Rectal smooth muscle tissue (tissue), 1 donor: Measurements from ENCODE around the gene MRPL20.
A peak's percentile ranks its signal among the peaks of the same experiment; 100 is the strongest.
"Not testable (repeated sequence)": the region's sequence is repeated elsewhere in the genome, so short reads cannot be mapped to it uniquely, and the experiment has no call there.

ENCODE experiments used
- H3K27ac ChIP-seq: one replicate; pipeline ENCODE4 v1.7.0; 2013; ENCODE audit warnings: low read depth, low read length, inconsistent platforms
- H3K27me3 ChIP-seq: one replicate; pipeline ENCODE4 v1.7.0; 2013; ENCODE audit warnings: low read length; ENCODE audit not compliant: control insufficient read depth, insufficient read depth
- H3K36me3 ChIP-seq: one replicate; pipeline ENCODE4 v1.7.0; 2013; ENCODE audit warnings: low read length; ENCODE audit not compliant: control insufficient read depth, insufficient read depth
- H3K4me1 ChIP-seq: one replicate; pipeline ENCODE4 v1.7.0; 2013; ENCODE audit warnings: low read length; ENCODE audit not compliant: control insufficient read depth, insufficient read depth
- H3K4me3 ChIP-seq: one replicate; pipeline ENCODE4 v1.7.0; 2013; ENCODE audit warnings: low read length
- H3K9ac ChIP-seq: one replicate; pipeline ENCODE4 v1.7.0; 2013; ENCODE audit warnings: low read length

Gene MRPL20

DNA sequence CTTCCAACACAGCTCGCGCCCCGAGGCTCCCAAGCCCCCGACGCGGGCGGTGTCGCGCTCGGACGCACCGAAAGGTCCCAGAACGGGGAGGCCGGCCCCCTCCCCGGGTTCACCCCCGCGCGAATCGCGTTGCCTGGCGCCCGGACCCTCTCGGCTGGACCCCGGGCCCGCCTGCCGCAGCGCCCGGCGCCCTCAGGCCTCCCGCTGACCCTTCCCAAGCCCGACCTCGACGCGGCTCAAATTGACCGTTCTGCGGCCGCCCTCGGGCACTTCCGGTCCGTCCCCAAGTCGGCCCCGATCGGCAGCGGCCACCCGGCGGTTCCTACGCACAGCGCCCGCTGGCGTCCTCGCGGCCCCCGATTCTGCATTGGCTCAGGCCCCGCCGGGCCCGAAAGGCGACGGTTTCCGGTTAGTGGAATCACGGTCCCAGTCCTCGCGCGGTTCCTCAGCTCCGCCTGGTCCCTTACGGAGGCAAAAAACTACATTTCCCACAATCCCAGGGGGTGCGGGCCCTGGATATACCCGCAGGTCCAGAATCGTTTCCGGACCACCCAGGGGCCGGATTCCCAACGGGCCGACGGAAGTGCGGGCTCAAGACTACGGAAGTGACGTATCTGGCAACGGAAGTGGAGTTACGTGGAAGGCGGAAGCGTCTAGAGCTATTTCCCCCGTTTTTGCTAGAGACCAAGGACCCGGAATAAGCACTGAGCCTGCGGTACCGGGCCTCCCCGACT, 32.0 kb downstream of the MRPL20 start, which contains the start of gene AURKAIP1:
TSS of gene AURKAIP1 (minus strand) at position 279 of the 734 bp plus-strand sequence. CDS start 451 bp downstream, outside the sequence.
- H3K4me1 ChIP-seq: peaks cover 17% of the 10 kb centered on the region
- H3K27ac ChIP-seq: peak within 1 kb of the TSS; percentile 84
- no peaks in the 10 kb centered on the region for H3K36me3 ChIP-seq

DNA sequence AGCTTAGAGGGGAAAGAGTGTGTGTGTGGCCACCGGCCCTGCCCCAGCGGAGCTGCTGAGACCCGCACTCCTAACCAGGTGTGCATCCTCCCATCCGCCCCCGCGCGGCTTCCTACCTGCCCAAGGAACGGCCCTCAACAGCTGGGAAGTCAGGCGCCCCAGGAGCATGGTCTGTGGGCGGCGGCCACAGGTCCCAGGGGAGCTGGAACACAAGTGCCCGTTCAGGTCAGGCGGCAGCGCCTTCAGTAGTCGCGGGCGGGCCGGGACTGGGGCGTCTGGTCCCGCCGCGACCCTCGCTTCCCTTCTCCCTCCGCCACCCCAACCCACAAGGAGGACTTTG, 32.5 kb downstream of the MRPL20 start:
- Histone ChIP-seq H3K27me3 (no peaks in the 10 kb centered on the region), H3K36me3 (no peaks in the 10 kb centered on the region), H3K4me3 (peak overlapping the region; percentile 94), H3K4me1 (peaks cover 17% of the 10 kb centered on the region), H3K27ac (peak overlapping the region; percentile 84), H3K9ac (peak overlapping the region; percentile 90)

More for the DNA sequence above, 32.0 kb downstream of the MRPL20 start, which contains the start of gene AURKAIP1:
- peak within 1 kb of the TSS; percentile 94 for H3K4me3 ChIP-seq
- H3K9ac ChIP-seq: peak within 1 kb of the TSS; percentile 90
- no peaks in the 10 kb centered on the region for H3K27me3 ChIP-seq

DNA sequence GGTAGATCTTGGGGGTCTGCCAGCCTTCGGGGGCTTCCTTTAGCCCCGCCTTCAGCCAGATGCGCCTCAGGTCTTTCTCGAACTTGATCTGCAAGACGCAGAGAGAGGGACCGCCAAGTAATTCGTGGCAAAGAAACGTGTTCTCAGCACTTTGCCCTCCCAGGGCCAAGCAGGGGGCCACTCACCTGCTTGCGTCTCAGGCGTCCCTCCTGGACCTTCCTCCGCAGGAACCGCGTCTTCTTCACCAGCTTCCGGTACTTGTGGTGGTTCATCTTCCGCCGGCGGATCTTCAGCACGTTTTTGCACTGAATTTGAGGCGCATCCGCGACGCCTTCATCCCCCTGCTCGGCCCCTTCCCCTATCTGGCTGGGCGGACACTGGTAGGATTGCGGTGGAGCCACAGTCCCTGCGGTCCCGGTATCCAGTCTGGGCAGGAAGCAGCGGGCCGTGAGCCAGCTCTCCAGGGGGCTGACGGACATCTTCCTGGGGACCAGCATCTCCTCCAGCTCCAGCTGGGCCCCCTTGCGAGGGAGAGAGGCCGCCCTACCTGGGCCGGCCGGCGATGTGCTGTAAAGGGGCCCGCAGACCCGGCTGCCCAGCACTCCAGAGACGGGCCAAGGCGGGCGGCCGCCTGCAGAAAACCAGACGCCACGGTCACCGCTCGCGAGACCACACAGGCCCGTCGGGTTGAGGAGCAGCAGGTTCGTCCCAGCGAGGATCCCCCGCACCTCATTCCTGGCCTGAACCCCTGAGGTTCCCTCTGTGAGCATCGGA, 33.1 kb downstream of the MRPL20 start:
- H3K27ac ChIP-seq: peak overlapping the region; percentile 84
- no peaks in the 10 kb centered on the region for H3K36me3 ChIP-seq
- H3K4me1 ChIP-seq: peaks cover 17% of the 10 kb centered on the region
- no peaks in the 10 kb centered on the region for H3K27me3 ChIP-seq
- peak overlapping the region; percentile 94 for H3K4me3 ChIP-seq
- H3K9ac ChIP-seq: peak overlapping the region; percentile 90

DNA sequence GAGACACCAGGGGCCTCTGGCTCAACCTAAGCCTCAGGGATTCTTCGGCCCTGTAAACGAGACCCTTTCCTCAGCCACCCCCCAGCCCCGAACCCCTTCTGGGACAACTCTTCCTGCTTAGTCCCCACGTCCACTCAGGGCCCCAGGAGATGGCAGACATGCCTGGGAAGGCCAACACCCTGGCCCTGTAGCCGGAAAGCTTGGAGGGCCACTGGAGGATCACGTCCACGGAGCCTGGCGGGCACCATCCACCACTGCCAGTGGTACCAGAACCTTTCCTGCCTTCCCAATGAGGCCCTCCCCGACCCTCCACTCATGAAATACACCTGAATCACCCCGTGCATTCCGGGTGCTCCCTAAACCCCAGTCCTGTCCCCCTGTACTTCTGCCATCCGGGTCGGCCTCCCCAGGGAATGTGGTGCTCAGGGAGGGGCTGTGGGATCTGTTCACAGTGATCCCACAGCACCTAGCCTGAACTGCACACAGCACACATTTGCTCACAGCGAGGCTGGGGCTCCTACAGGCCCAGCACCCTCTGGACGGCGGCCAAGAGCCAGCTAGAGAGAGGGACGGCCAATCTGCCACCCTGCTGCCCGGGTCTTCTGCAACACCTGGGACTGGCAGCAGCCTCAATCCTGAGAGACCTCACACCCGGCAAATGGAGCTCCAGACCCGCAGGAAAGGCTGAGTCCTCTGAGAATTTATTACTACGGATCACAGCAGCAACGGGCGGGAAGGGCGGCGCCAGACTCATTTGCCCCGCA, 33.9 kb downstream of the MRPL20 start:
- no peak overlapping the region for H3K4me3 ChIP-seq
- H3K27ac ChIP-seq: no peak overlapping the region
- no peak overlapping the region for H3K9ac ChIP-seq
- H3K36me3 ChIP-seq: no peaks in the 10 kb centered on the region
- no peaks in the 10 kb centered on the region for H3K27me3 ChIP-seq
- H3K4me1 ChIP-seq: peaks cover 17% of the 10 kb centered on the region

DNA sequence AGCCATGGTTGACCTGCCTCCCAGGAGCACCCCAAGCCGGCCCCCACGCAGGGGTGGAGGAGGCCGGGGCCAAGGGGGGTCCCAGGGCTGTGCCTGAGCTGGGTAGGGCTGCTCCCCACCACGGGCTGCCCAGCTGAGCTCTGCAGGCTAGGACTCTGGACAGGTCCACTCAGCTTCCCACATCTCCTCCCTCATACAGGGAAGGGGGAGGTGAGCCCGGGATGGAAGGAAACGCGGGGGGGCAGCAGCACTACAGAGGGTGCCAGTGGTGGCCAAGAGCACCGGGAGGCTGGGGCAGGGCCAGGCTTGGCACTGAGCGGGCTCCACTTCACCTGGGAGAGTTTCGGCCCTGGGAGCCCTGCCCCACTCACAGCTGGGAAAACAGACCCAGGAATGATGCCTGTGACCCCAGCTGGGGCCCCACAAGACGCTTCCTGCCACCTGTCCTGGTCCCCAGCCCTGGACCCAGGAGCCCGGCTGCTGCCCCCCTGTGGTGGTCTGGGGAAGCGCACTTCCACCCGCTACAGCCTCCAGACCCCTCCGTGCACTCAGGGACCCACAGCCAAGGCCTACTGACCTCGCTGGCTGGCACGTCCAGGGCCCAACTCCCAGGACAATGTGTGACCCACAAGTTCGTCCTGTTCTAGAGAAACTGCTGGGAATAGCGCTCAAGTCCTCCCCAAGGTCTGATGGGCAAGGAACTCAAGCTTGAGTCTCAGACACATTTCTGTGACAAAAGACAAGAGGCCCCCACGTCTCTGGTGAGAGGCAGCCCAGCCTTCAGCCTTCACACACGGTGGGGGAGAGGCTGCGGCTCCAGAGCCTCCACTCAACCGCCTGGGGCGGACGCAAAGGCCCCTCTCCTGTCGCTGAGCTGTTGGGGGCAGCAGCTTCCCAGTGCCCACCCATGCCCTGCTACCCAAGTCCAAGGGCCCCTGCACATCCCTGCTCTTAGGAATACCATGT, 35.1 kb downstream of the MRPL20 start:
- Histone ChIP-seq H3K9ac (no peak overlapping the region), H3K4me1 (peaks cover 17% of the 10 kb centered on the region), H3K36me3 (no peaks in the 10 kb centered on the region), H3K27me3 (no peaks in the 10 kb centered on the region), H3K4me3 (no peak overlapping the region), H3K27ac (no peak overlapping the region)

DNA sequence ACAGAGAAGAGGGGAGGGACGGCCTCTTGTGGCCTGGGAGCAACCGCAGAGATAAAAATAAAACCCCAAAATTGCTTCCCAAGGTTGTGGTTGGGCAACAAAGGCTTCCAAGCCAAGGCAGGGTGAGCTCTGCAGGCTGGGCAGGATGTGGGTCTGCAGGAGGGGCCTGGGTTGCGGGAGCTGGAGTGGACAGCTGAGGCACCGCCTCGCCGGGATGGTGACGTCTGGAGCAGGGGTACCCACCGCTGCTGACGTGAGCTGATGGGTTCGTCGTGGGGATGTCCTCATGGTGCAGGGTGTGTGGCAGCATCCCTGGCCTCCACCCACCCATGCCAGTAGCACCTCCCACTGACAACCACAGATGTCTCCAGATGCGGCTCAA, 35.7 kb downstream of the MRPL20 start:
- no peak overlapping the region for H3K27ac ChIP-seq
- H3K27me3 ChIP-seq: no peaks in the 10 kb centered on the region
- H3K4me3 ChIP-seq: no peak overlapping the region
- no peak overlapping the region for H3K9ac ChIP-seq
- no peaks in the 10 kb centered on the region for H3K36me3 ChIP-seq
- peaks cover 17% of the 10 kb centered on the region for H3K4me1 ChIP-seq

DNA sequence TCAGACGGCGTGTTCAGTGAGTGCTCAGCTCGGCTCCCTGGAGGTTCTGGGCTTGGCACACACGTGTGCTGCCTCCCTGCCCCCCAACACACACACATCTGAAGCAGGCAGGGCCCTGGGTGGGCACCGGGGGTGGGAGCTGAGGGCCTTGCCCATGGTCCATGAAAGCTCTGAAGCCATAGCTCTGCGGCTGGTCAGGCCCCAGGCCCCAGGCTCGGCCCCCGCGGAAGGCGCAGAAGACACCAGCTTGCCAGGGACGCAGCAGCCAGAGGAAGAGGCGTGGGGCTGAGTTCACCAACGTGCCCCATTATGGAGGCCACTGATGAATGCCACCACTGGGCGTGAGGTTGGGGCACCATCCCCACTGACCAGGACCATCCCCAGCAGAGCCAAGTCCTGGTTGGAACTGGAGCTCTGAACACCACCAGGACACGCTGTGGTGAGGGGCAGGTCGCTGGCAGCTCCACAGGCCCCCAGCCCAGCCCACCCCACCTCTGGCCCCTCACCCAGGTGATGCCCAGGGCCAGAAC, 36.3 kb downstream of the MRPL20 start:
- Histone ChIP-seq H3K27me3 (no peaks in the 10 kb centered on the region), H3K36me3 (no peaks in the 10 kb centered on the region), H3K4me1 (peaks cover 14% of the 10 kb centered on the region), H3K9ac (no peak overlapping the region), H3K4me3 (no peak overlapping the region), H3K27ac (no peak overlapping the region)

DNA sequence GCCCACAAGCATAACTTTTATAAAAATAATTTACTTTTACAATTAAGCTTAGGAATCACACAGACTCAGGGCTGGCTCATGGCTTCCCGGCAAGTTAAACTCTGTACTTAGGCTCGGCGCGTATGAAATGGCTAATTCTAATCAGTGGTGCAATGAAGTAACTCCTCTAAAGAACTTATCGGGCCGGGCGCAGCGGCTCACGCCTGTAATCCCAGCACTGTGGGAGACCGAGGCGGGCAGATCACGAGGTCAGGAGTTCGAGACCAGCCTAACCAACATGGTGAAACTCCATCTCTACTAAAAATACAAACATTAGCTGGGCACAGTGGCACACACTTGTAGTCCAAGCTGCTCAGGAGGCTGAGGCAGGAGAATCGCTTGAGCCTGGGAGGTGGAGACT, 37.0 kb downstream of the MRPL20 start:
- H3K4me1 ChIP-seq: peaks cover 14% of the 10 kb centered on the region
- not testable (repeated sequence) for H3K9ac ChIP-seq, H3K4me3 ChIP-seq, H3K27me3 ChIP-seq, H3K36me3 ChIP-seq, H3K27ac ChIP-seq

DNA sequence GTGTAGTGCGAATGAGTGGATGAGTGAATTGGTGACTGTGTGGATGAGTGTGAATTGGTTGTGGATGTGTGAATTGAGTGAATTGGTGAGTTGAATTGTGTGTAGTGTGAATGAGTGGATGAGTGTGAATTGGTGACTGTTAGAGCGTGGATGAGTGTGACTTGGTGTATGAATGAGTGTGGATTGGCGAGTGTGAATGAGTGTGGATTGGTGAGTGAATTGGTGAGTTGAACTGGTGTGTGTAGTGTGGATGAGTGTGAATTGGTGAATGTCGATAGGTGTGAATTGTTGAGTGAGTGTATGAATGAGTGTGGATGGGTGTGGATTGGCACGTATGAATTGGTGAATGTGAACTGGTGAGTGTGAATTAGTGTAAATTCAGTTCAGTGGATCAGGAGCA, 39.8 kb downstream of the MRPL20 start:
- Histone ChIP-seq H3K27ac (no peak overlapping the region), H3K27me3 (no peaks in the 10 kb centered on the region), H3K36me3 (no peaks in the 10 kb centered on the region), H3K4me3 (no peak overlapping the region), H3K4me1 (peaks cover 4% of the 10 kb centered on the region), H3K9ac (no peak overlapping the region)

DNA sequence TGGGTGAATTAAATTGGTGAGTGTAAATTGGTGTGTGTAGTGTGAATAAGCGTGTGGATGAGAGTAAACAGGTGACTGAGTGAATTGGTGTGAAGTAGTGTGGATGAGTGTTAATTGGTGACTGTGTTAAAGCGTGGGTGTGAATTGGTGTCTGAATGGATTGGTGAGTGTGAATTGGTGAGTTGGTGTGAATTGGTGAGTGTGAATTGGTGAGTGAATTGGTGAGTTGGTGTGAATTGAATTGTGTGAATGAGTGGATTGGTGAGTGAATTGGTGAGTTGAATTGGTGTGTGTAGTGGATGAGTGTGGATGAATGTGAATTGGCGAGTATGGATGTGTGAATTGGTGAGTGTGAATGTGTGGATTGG, 40.4 kb downstream of the MRPL20 start:
- no peaks in the 10 kb centered on the region for H3K36me3 ChIP-seq
- H3K4me1 ChIP-seq: peaks cover 4% of the 10 kb centered on the region
- no peak overlapping the region for H3K9ac ChIP-seq
- no peak overlapping the region for H3K4me3 ChIP-seq
- no peaks in the 10 kb centered on the region for H3K27me3 ChIP-seq
- no peak overlapping the region for H3K27ac ChIP-seq

DNA sequence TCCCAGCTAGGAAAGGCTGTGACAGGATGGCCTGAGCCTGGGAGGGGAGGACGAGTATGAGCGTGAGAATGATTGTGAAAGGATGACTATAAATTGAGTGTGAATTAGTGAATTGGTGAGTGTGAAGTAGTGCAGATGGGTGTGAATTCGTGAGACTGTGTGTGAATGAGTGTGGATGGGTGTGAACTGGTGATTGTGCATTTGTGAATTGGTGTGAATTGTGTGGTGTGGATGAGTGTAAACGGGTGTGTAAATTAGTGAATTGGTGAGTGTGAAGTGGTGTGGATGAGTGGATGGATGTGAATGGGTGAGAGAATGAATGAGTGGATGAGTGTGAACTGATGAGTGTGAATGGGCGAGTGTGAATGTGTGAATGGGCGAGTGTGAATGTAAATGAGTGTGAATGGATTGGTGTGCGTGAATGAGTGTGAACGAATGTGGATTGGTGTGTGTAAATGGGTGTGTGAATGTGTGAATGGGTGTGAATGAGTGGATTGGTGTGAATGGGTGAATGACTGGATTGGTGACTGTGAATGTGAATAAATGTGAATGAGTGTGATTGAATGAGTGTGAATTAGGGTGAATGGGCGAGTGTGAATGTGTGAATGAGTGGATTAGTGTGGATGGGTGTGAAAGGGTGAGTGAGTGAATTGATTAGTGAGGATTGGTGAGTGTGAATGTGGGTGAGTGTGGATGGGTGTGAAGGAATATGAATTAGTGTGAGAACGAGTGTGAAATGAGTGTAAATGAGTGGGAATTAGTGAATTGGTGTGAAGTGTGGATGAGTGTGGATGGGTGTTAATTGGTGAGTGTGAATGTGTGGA, 41.0 kb downstream of the MRPL20 start:
- no peak overlapping the region for H3K27ac ChIP-seq
- peaks cover 7% of the 10 kb centered on the region for H3K4me1 ChIP-seq
- no peaks in the 10 kb centered on the region for H3K27me3 ChIP-seq
- no peak overlapping the region for H3K9ac ChIP-seq
- no peaks in the 10 kb centered on the region for H3K36me3 ChIP-seq
- H3K4me3 ChIP-seq: no peak overlapping the region
